Measurements from ENCODE around the gene DNAH8.

Gene DNAH8

DNA sequence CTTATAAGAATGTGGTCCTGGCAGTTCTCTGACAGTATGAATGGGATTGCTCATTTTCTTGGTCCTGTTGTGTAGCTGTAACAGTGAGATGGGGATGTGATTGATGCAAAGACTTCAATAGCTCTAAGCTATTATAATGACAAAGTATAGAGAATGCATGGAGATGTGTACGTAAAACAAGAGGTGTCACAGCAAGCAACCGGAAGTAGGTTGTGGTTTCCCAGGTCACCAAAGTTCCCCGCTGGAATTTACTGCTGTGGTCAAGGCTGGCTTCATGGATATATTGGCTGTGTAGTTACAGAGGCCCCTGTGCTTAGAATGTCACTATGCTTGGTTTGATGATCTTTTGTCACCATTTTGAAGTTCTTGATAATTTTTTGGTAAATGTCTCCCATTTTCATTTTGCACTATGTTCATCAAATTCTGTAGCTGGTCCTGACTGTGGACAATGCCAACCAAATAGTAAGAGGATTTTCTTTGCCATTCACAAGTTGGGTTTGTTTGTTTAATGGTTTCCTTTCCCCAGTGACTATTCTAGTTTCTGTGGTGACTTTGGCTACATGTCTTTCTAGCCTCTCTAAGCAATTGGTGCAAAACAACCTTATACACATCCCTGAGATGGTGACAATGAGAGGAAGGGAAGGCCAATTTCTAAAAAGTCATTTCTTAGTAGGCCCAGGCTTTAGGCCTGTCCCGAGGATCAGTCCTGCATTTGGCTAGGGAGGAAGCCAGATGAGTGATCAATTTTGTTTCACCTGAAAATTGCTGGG, 10.5 kb downstream of the DNAH8 start:
- no peak for DNase-seq (ENCODE audit: low read depth)
- H3K4me3 ChIP-seq (ENCODE audit: low read length) = no peak overlapping the region
- TF ChIP-seq, protein P1, sequence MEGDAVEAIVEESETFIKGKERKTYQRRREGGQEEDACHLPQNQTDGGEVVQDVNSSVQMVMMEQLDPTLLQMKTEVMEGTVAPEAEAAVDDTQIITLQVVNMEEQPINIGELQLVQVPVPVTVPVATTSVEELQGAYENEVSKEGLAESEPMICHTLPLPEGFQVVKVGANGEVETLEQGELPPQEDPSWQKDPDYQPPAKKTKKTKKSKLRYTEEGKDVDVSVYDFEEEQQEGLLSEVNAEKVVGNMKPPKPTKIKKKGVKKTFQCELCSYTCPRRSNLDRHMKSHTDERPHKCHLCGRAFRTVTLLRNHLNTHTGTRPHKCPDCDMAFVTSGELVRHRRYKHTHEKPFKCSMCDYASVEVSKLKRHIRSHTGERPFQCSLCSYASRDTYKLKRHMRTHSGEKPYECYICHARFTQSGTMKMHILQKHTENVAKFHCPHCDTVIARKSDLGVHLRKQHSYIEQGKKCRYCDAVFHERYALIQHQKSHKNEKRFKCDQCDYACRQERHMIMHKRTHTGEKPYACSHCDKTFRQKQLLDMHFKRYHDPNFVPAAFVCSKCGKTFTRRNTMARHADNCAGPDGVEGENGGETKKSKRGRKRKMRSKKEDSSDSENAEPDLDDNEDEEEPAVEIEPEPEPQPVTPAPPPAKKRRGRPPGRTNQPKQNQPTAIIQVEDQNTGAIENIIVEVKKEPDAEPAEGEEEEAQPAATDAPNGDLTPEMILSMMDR (conservative IDR thresholded peaks at IDR 0.05; ENCODE audit: low read length) = no peak

DNA sequence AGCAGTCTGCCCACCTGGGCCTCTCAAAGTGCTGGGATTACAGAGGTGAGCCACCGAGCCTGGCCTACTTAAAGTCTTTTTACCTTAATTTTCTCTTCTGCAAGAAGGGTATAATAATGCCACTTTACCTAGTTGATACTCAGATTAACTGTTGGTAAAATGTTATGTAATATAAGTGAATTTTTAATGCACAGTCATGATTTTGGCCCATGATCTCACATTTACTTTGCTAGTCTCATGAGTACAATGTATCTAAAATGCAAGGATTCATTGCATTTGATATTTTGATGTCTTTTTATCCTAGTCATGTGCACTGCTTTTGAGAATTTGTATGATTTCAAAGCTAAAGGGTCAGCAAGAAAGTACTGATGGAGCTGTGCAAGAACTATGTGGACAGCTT, 13.1 kb downstream of the DNAH8 start:
- TF ChIP-seq, protein P1 (conservative IDR thresholded peaks at IDR 0.05; ENCODE audit: low read length) = no peak
- no peak for DNase-seq (ENCODE audit: low read depth)
- H3K4me3 ChIP-seq (ENCODE audit: low read length) = no peak overlapping the region

DNA sequence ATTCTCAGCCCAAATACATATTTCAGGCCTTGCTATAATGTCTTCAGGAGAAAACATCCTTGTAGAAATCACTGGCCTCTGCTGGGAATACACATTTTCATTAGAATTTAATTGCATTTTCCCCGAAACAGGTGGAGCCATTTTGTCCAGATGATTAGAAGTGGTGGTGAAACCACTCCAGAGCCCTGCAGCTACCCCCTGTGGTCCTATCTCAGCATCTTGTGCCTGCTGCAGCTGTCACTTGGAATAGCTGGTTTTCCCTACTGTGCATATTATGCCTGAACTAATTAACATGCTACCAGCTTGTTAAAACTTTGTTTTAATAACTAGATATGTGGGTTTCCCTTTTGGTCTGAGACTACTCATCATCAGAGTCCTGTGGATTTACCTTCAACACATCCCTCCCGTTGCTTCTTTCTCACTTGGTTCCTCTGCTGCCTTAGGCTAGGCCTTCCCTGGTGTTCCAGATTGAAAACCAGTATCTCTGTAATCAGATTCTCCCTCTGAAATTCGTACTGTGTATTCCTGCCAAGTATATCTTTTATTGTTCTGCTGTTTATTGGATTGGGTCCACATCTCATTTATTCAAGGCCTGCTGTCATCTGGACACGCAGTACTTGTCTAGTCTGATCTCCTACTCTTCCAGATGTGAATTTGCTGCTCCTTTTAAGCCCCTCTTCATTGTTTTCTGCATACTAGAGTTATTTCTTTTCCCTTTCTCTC, 15.2 kb downstream of the DNAH8 start:
- TF ChIP-seq, protein P1 (conservative IDR thresholded peaks at IDR 0.05; ENCODE audit: low read length) = no peak
- DNase-seq (ENCODE audit: low read depth) = no peak
- no peak overlapping the region for H3K4me3 ChIP-seq (ENCODE audit: low read length)

DNA sequence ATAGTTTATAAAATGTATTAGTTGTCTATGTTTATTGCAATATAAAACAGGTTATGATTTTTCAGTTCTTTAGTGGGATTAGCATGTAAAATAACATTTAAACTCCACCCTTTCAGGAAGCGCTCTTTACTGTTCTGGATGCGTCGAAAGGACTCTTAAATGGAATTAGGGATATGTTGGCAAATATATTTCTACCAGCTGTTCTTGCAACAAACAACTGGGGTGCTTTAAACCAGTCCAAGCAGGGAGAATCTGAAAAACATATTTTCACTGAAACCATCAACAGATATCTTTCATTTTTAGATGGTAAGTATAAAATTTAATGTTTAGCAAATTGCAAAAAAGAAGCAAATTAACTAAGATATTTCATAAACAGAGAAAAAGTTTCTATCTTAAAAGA, 21.8 kb downstream of the DNAH8 start:
- TF ChIP-seq, protein P1 (conservative IDR thresholded peaks at IDR 0.05; ENCODE audit: low read length) = no peak
- H3K4me3 ChIP-seq (ENCODE audit: low read length) = no peak overlapping the region
- no peak for DNase-seq (ENCODE audit: low read depth)

DNA sequence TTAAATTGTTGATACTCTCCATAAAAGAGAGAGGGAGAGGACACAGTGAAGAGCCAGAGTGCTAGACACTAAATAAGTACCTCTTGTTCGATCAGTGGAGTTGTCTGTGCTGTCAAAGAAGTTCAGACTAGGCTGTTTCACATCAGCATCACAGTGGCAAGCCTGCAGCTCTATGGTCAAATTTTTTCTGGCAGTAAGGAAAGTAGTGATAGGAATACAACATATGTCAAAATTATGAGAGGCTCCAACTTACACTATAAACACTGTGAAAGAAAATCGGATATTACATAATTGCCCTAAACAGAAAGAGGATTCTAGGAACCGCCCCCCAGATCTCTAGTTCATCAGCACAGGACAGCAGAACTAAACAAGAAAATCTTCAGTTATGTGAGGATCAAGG, 23.1 kb downstream of the DNAH8 start:
- no peak overlapping the region for H3K4me3 ChIP-seq (ENCODE audit: low read length)
- DNase-seq (ENCODE audit: low read depth) = no peak
- TF ChIP-seq, protein P1 (conservative IDR thresholded peaks at IDR 0.05; ENCODE audit: low read length) = no peak

DNA sequence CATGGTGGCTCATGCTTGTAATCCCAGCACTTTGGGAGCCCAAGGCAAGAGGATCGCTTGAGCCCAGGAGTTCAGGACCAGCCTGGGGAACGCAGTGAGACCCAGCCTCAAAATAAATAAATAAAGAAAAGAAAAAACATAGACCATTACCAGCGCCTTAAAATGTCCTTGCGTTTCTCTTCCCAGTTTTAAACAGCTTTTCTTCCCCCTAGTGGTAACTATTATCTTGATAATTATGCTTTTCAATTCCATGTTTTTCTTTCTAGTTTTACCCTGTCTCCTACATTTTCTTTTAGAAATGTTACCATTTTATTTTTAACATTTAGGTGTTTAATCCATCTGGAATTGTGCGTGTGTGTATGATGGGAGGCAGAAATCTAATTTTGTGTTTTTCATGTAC, 24.4 kb downstream of the DNAH8 start:
- DNase-seq (ENCODE audit: low read depth) = no peak
- no peak overlapping the region for H3K4me3 ChIP-seq (ENCODE audit: low read length)
- TF ChIP-seq, protein P1 (conservative IDR thresholded peaks at IDR 0.05; ENCODE audit: low read length) = peak; percentile 44

DNA sequence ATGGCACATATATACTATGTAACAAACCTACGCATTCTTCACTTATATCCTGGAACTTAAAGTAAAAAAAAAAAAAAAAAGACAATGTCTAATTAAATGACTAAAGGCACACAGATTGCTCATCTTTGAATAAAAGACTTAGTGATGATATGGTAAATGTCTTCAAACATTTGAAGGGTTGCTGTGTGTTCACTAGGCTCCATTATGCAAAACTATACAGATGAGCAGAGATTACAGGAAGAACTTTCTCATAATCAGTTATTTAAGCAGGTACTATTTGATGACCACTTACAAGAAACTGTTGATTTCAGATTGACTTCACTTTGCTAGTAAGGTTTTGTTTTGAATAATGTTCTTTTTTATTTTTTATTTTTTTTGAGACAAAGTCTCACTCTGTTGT, 34.4 kb downstream of the DNAH8 start:
- no peak for DNase-seq (ENCODE audit: low read depth)
- H3K4me3 ChIP-seq (ENCODE audit: low read length) = no peak overlapping the region
- TF ChIP-seq, protein P1 (conservative IDR thresholded peaks at IDR 0.05; ENCODE audit: low read length) = no peak
